CD14-positive monocyte (primary cell): ENCODE measurements around the gene GPR3. TPM values are rescaled to one million over a fixed set of nuclear protein-coding genes. Genes with fewer than 3 reads are reported as not detected.
A peak's percentile ranks its signal among the peaks of the same experiment; 100 is the strongest.

Source experiments
- DNase-seq, 3 donors: peaks; one replicate each; pipeline ENCODE4 v3.0.0-alpha.2; 2011 to 2022
- H2AFZ ChIP-seq: 2 replicates; pipeline ENCODE4 v1.6.0; 2012; ENCODE audit warnings: mild to moderate bottlenecking, low read depth, low read length, inconsistent platforms; ENCODE audit not compliant: insufficient read depth, poor library complexity, severe bottlenecking
- H3K27ac ChIP-seq, 2 donors: 1 replicate in 1 of 2; 2 replicates in 1 of 2; pipeline ENCODE4 v1.5.1; 2012 to 2013; ENCODE audit warnings: low read length in 2 of 2, control low read depth in 1 of 2, inconsistent platforms in 1 of 2, low read depth in 1 of 2, mild to moderate bottlenecking in 1 of 2
- H3K27me3 ChIP-seq, 2 donors: one replicate each; pipeline versions ENCODE4 v1.6.0 to v1.6.1; 2011 to 2013; ENCODE audit warnings: low read length in 2 of 2; ENCODE audit not compliant: control insufficient read depth in 2 of 2, insufficient read depth in 2 of 2
- H3K36me3 ChIP-seq, 2 donors: replicated peaks in 1 of 2; 1 replicate in 1 of 2; 2 replicates in 1 of 2; pipeline versions ENCODE4 v1.5.1 to v1.6.1; 2012 to 2013; ENCODE audit warnings: low read length in 2 of 2, control low read depth in 1 of 2, inconsistent platforms in 1 of 2, mild to moderate bottlenecking in 1 of 2; ENCODE audit not compliant: insufficient read depth in 2 of 2, control insufficient read depth in 1 of 2
- H3K4me1 ChIP-seq, 2 donors: 1 replicate in 1 of 2; 2 replicates in 1 of 2; pipeline versions ENCODE4 v1.5.1 to v1.6.1; 2012 to 2013; ENCODE audit warnings: low read length in 2 of 2, control low read depth in 1 of 2, inconsistent platforms in 1 of 2, mild to moderate bottlenecking in 1 of 2, moderate library complexity in 1 of 2; ENCODE audit not compliant: insufficient read depth in 2 of 2, control insufficient read depth in 1 of 2
- H3K4me2 ChIP-seq: replicated peaks from 2 replicates; pipeline ENCODE3; 2012; ENCODE audit warnings: low read length, moderate library complexity, mild to moderate bottlenecking; ENCODE audit not compliant: poor library complexity, severe bottlenecking; ENCODE audit errors: extremely low read depth
- H3K4me3 ChIP-seq, 3 experiments: fragments of 200-600 bp in 1 of 3; sonication (generic) in 1 of 3; replicated peaks in 1 of 3; 1 replicate in 2 of 3; 2 replicates in 1 of 3; pipeline ENCODE4 v1.5.1; 2011 to 2013; ENCODE audit warnings: low read length in 3 of 3, mild to moderate bottlenecking in 3 of 3, control low read depth in 2 of 3, low read depth in 2 of 3, inconsistent platforms in 1 of 3, moderate library complexity in 1 of 3
- H3K79me2 ChIP-seq: 2 replicates; pipeline ENCODE4 v1.6.0; 2012; ENCODE audit warnings: mild to moderate bottlenecking, control low read depth, inconsistent platforms, low read length, moderate library complexity; ENCODE audit not compliant: insufficient read depth
- H3K9ac ChIP-seq: 2 replicates; pipeline ENCODE4 v1.6.0; 2017; ENCODE audit warnings: low read length, mild to moderate bottlenecking; ENCODE audit not compliant: insufficient read depth, poor library complexity, severe bottlenecking
- H3K9me3 ChIP-seq, 2 donors: replicated peaks in 1 of 2; 1 replicate in 1 of 2; 2 replicates in 1 of 2; pipeline versions ENCODE4 v1.5.1 to v1.6.1; 2012 to 2013; ENCODE audit warnings: low read length in 2 of 2, control low read depth in 1 of 2; ENCODE audit not compliant: control insufficient read depth in 1 of 2, insufficient read depth in 1 of 2
- H4K20me1 ChIP-seq: 2 replicates; pipeline ENCODE4 v1.6.0; 2012; ENCODE audit warnings: mild to moderate bottlenecking, low read length, control low read depth, moderate library complexity; ENCODE audit not compliant: insufficient read depth
- H3K27ac Mint-ChIP-seq, 7 donors: one replicate each; pipeline ENCODE4 v1.8.0; 2020; ENCODE audit warnings: mild to moderate bottlenecking in 7 of 7, mixed read lengths in 7 of 7, moderate library complexity in 6 of 7, inconsistent platforms in 2 of 7
- H3K27me3 Mint-ChIP-seq, 3 donors: one replicate each; pipeline ENCODE4 v1.8.0; 2021 to 2022; ENCODE audit warnings: low read depth in 3 of 3, mild to moderate bottlenecking in 3 of 3, mixed read lengths in 3 of 3, moderate library complexity in 3 of 3, inconsistent platforms in 1 of 3
- H3K36me3 Mint-ChIP-seq, 2 donors: one replicate each; pipeline ENCODE4 v1.8.0; 2020; ENCODE audit warnings: mixed read lengths in 2 of 2, inconsistent platforms in 1 of 2, mild to moderate bottlenecking in 1 of 2
- H3K4me1 Mint-ChIP-seq: one replicate; pipeline ENCODE4 v1.8.0; 2020; ENCODE audit warnings: mild to moderate bottlenecking, mixed read lengths
- H3K4me3 Mint-ChIP-seq, 2 donors: one replicate each; pipeline ENCODE4 v1.8.0; 2020; ENCODE audit warnings: mild to moderate bottlenecking in 2 of 2, mixed read lengths in 2 of 2, moderate library complexity in 1 of 2
- H3K9me3 Mint-ChIP-seq, 7 donors: one replicate each; pipeline ENCODE4 v1.8.0; 2020 to 2022; ENCODE audit warnings: mixed read lengths in 7 of 7, mild to moderate bottlenecking in 6 of 7, moderate library complexity in 6 of 7, inconsistent platforms in 2 of 7
- CTCF ChIP-seq: fragments of 200-600 bp; IDR thresholded peaks from one replicate; pipeline ENCODE4 v1.8.0; 2022; ENCODE audit warnings: antibody characterized with exemption, mild to moderate bottlenecking
- WGBS: methylation state at CpG from one replicate; pipeline ENCODE4 v1.1.5; 2013; ENCODE audit warnings: missing lambda C conversion rate; ENCODE audit not compliant: insufficient coverage; 5-methylcytosine and 5-hydroxymethylcytosine counted together
- intact Hi-C, 2 donors: fragments of 100-400 bp; cut with micrococcal nuclease; formaldehyde crosslinking; loops; one replicate each; pipeline versions ENCODE4 v1.15.0 to v1.15.1; 2023
- polyA plus RNA-seq, 3 donors: library from polyadenylated mRNA; depleted of rRNA in 1 of 3; unstranded in 2 of 3; stranded (reverse) in 1 of 3; fragments of 300-500 nt in 2 of 3; fragments of >200 nt in 1 of 3; fragmentation: Illumina TruSeq in 2 of 3; gene quantifications; 1 replicate in 2 of 3; 2 replicates in 1 of 3; pipeline ENCODE4 v1.2.3, GENCODE V29; 2012 to 2021

GPR3 gene
- polyA plus RNA-seq, 3 donors = 0.26 to 2.7 TPM; not detected in 1

GRCh38 chr1:27372022-27372807, 20.2 kb upstream of the GPR3 start:
- 97% methylated on average over 9 of the region's 19 CpGs for WGBS
- no peak for DNase-seq
- H4K20me1 ChIP-seq = no peaks in the 10 kb centered on the region
- Mint-ChIP-seq H3K4me1 (peaks cover 41% of the 10 kb centered on the region), H3K27me3 (peaks cover 4 to 8% (median 6%) of the 10 kb centered on the region in 3 donors), H3K36me3 (no peaks in the 10 kb centered on the region), H3K27ac (peak overlapping the region in 1 of 7 donors; percentile 74), H3K4me3 (peak overlapping the region in 1 of 2 donors; percentile 24), H3K9me3 (no peaks in the 10 kb centered on the region)
- H3K9me3 ChIP-seq = no peaks in the 10 kb centered on the region
- H3K36me3 ChIP-seq = no peaks in the 10 kb centered on the region
- H3K27ac ChIP-seq = no peak overlapping the region
- H3K4me1 ChIP-seq = peaks cover 36 to 38% of the 10 kb centered on the region in 2 donors
- no peaks in the 10 kb centered on the region for H3K27me3 ChIP-seq
- H3K4me3 ChIP-seq = no peak overlapping the region
- no peak overlapping the region for H2AFZ ChIP-seq
- no peaks in the 10 kb centered on the region for H3K79me2 ChIP-seq
- TF ChIP-seq CTCF = no peak
- intact Hi-C loops = no loop called here
- H3K9ac ChIP-seq = no peak overlapping the region
- H3K4me2 ChIP-seq = no peak overlapping the region

DNA sequence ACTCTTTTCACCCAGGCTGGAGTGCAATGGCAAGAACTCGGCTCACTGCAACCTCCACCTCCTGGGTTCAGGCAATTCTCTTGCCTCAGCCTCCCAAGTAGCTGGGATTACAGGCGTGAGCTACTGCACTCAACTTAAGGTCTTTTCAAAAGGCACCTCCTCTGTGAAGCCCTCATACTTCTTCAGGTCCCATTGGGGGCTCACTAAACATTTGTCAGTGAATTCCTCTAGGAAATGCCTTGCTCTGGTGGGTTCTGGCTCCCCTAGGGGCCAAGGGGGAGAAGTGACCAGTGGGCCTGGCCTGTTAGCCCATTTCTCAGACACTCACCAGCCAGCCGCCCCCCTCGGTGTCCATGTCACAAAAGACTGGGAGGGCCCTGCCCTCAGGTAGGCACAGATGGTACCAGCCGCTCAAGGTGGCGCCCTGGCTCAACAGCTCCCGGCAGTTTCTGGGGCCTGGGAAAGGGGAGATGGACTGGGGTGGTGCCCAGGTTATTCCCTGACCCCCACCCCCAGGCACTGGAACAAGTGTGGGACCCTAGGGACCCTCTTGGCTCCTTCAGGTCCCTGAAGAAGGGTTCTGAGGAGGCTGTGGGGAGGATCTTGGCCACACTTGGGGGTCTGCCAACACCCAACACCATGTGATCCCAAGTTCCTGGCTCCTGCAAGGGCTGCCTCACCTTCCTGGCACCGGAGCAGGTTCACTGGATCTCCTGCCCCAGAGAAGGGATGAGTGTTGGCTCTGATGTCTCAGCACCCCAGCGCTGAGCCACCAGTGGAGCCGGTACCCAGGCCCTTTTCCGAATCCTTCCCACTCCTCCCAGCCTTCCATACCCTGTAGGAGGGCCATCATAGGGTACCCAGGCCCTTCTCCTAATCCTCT, 19.4 kb upstream of the GPR3 start:
- H3K27me3 ChIP-seq = no peaks in the 10 kb centered on the region
- peaks cover 4 to 6% (median 6%) of the 10 kb centered on the region in 3 donors for H3K27me3 Mint-ChIP-seq
- DNase-seq = no peak
- no peaks in the 10 kb centered on the region for H3K9me3 ChIP-seq
- no peak overlapping the region for H2AFZ ChIP-seq
- H3K36me3 Mint-ChIP-seq = no peaks in the 10 kb centered on the region
- H3K4me1 ChIP-seq = peaks cover 27 to 30% of the 10 kb centered on the region in 2 donors
- H3K36me3 ChIP-seq = no peaks in the 10 kb centered on the region
- WGBS = 91% methylated on average over 5 of the region's 11 CpGs
- H3K79me2 ChIP-seq = no peaks in the 10 kb centered on the region
- no peak overlapping the region for H3K27ac ChIP-seq
- no peak overlapping the region for H3K4me3 Mint-ChIP-seq
- H3K27ac Mint-ChIP-seq = no peak overlapping the region
- no peak overlapping the region for H3K4me3 ChIP-seq
- peak; percentile 42 for TF ChIP-seq CTCF
- H4K20me1 ChIP-seq = no peaks in the 10 kb centered on the region
- H3K9me3 Mint-ChIP-seq = no peaks in the 10 kb centered on the region
- intact Hi-C loops = no loop called here
- no peak overlapping the region for H3K9ac ChIP-seq
- H3K4me1 Mint-ChIP-seq = peaks cover 35% of the 10 kb centered on the region
- H3K4me2 ChIP-seq = no peak overlapping the region
